GM12878 (cell line): ENCODE measurements around the gene AMOTL1. TPM values are rescaled to one million over a fixed set of nuclear protein-coding genes. Genes with fewer than 3 reads are reported as not detected.

Experiments
- ATAC-seq: fragments of 200-7000 bp; cut with Tn5 transposase; 3 replicates; pipeline ENCODE4 v1.9.1; 2020; ENCODE audit warnings: mild to moderate bottlenecking, moderate library complexity
- BruUV-seq: library from RNA; stranded (reverse); fragments of 400-500 nt; replicated peaks from 2 replicates; lab custom pipeline; 2021; lab: Mats Ljungman, UMichigan
- CTCF ChIA-PET: fragments of 300-600 bp; sonication (Branson Sonifier 250); formaldehyde crosslinking; extraction: SDS; loops from one replicate; lab custom pipeline; 2021; ENCODE audit warnings: inconsistent platforms; lab: Yijun Ruan, JAX
- POLR2A ChIA-PET: fragments of 350-600 bp; formaldehyde crosslinking; extraction: SDS; loops from one replicate; lab custom pipeline; 2021; ENCODE audit warnings: inconsistent platforms; lab: Charles Lee
- RAD21 ChIA-PET: fragments of 300-600 bp; sonication (Branson Sonifier 250); formaldehyde crosslinking; loops from one replicate; lab custom pipeline; 2023; ENCODE audit warnings: antibody characterized with exemption; ENCODE audit not compliant: unreplicated experiment; lab: Charles Lee
- SMC1A ChIA-PET: fragments of 300-600 bp; sonication (Branson Sonifier 250); formaldehyde crosslinking; loops from one replicate; lab custom pipeline; 2023; ENCODE audit not compliant: unreplicated experiment, uncharacterized antibody; lab: Charles Lee
- DNase-seq: peaks from one replicate; pipeline ENCODE4 v3.0.0-alpha.2; 2011; ENCODE audit warnings: low read depth, low spot score
- FAIRE-seq: peaks from 3 replicates; lab custom pipeline; 2011; peaks lifted over from hg19 to GRCh38; lab: Jason Lieb, UNC
- H2AFZ ChIP-seq: 2 replicates; pipeline ENCODE4 v1.6.0; 2011; ENCODE audit warnings: low read depth, low read length, control low read depth; ENCODE audit not compliant: control insufficient read depth
- H3K27ac ChIP-seq: 2 replicates; pipeline ENCODE4 v1.5.1; 2011; ENCODE audit warnings: control low read depth; ENCODE audit not compliant: control insufficient read depth, insufficient read depth
- H3K27me3 ChIP-seq, 2 experiments: replicated peaks in 1 of 2; 2 replicates each; pipeline versions ENCODE4 v1.6.0 to v1.6.1; 2011; ENCODE audit warnings: low read length in 1 of 2; ENCODE audit not compliant: control insufficient read depth in 2 of 2, insufficient read depth in 2 of 2
- H3K36me3 ChIP-seq, 2 experiments: 2 replicates each; pipeline ENCODE4 v1.5.1; 2011; ENCODE audit warnings: low read length in 1 of 2; ENCODE audit not compliant: control insufficient read depth in 2 of 2, insufficient read depth in 2 of 2
- H3K4me1 ChIP-seq: 2 replicates; pipeline ENCODE4 v1.6.1; 2011; ENCODE audit warnings: mild to moderate bottlenecking, low read length, moderate library complexity, mixed read lengths; ENCODE audit not compliant: control insufficient read depth, insufficient read depth
- H3K4me2 ChIP-seq: 2 replicates; pipeline ENCODE4 v1.6.0; 2011; ENCODE audit warnings: control low read depth; ENCODE audit not compliant: control insufficient read depth, insufficient read depth
- H3K4me3 ChIP-seq: fragments of 200-600 bp; sonication (generic); 2 replicates; pipeline ENCODE4 v1.5.1; 2016
- H3K79me2 ChIP-seq: 2 replicates; pipeline ENCODE4 v1.6.0; 2011; ENCODE audit warnings: low read length; ENCODE audit not compliant: control insufficient read depth, insufficient read depth
- H3K9ac ChIP-seq: 2 replicates; pipeline ENCODE4 v1.8.0; 2011; ENCODE audit warnings: low read length, control low read depth, mixed read lengths; ENCODE audit not compliant: control insufficient read depth, insufficient read depth
- H3K9me3 ChIP-seq: replicated peaks from 3 replicates; pipeline ENCODE4 v1.5.1; 2011; ENCODE audit warnings: mild to moderate bottlenecking, low read length; ENCODE audit not compliant: control insufficient read depth, insufficient read depth
- H4K20me1 ChIP-seq: 2 replicates; pipeline ENCODE4 v1.6.0; 2011; ENCODE audit not compliant: control insufficient read depth, insufficient read depth
- CHD1 ChIP-seq: IDR thresholded peaks from 2 replicates; pipeline ENCODE4 v1.6.1; 2012; ENCODE audit warnings: low read depth, low read length, improper control_type of control experiment
- FOS ChIP-seq: IDR thresholded peaks from 3 replicates; pipeline ENCODE4 v1.6.1; 2011; ENCODE audit warnings: borderline replicate concordance; ENCODE audit not compliant: insufficient read length; ENCODE audit errors: extremely low read depth
- JUNB ChIP-seq: IDR thresholded peaks from 2 replicates; pipeline ENCODE4 v1.6.1; 2016; ENCODE audit warnings: antibody characterized with exemption, mild to moderate bottlenecking
- MXI1 ChIP-seq: fragments of 150-350 bp; IDR thresholded peaks from 2 replicates; pipeline ENCODE4 v1.6.1; 2011; ENCODE audit warnings: low read depth, mild to moderate bottlenecking, inconsistent platforms, low read length, improper control_type of control experiment
- MYB ChIP-seq: fragments of 150-350 bp; IDR thresholded peaks from 2 replicates; pipeline ENCODE4 v1.6.1; 2014; ENCODE audit warnings: mild to moderate bottlenecking, low read depth, low read length, borderline replicate concordance
- NKRF ChIP-seq: fragments of 450-650 bp; conservative IDR thresholded peaks from 2 replicates; pipeline ENCODE4 v1.6.1; 2017; ENCODE audit warnings: mild to moderate bottlenecking, moderate library complexity
- NR2C2 ChIP-seq: IDR thresholded peaks from 2 replicates; pipeline ENCODE4 v1.6.1; 2011; ENCODE audit warnings: borderline replicate concordance, low read depth; ENCODE audit not compliant: control insufficient read depth, insufficient read length
- RFX5 ChIP-seq: IDR thresholded peaks from 2 replicates; pipeline ENCODE4 v1.6.1; 2011; ENCODE audit warnings: low read depth, low read length, improper control_type of control experiment
- SIX5 ChIP-seq: IDR thresholded peaks from 2 replicates; pipeline ENCODE4 v1.6.1; 2011; ENCODE audit warnings: mild to moderate bottlenecking, low read depth, low read length, moderate library complexity; ENCODE audit not compliant: severe bottlenecking
- SMAD1 ChIP-seq: fragments of 450-650 bp; IDR thresholded peaks from 2 replicates; pipeline ENCODE4 v1.6.1; 2018; ENCODE audit warnings: mild to moderate bottlenecking, low read depth; ENCODE audit not compliant: partially characterized antibody
- SMC3 ChIP-seq: IDR thresholded peaks from 2 replicates; pipeline ENCODE4 v1.6.1; 2011; ENCODE audit warnings: low read length, improper control_type of control experiment, borderline replicate concordance
- STAT3 ChIP-seq: IDR thresholded peaks from 2 replicates; pipeline ENCODE4 v1.6.1; 2011; ENCODE audit warnings: low read depth, low read length, improper control_type of control experiment
- TBL1XR1 ChIP-seq: IDR thresholded peaks from 2 replicates; pipeline ENCODE4 v1.6.1; 2012; ENCODE audit warnings: low read depth, low read length, improper control_type of control experiment
- ZBED1 ChIP-seq: IDR thresholded peaks from 2 replicates; pipeline ENCODE4 v1.6.1; 2016; ENCODE audit warnings: borderline replicate concordance
- WGBS: methylation state at CpG from one replicate; pipeline ENCODE4 v1.1.6; 2016; ENCODE audit warnings: low lambda C conversion rate; ENCODE audit not compliant: insufficient replicate concordance, insufficient coverage; ENCODE audit errors: missing lambda C conversion rate; 5-methylcytosine and 5-hydroxymethylcytosine counted together
- in situ Hi-C: fragments of 300-500 bp; cut with MboI; formaldehyde crosslinking; loops from 9 replicates; pipeline ENCODE4 v1.14.3; 2018; ENCODE audit warnings: mixed read lengths
- intact Hi-C: fragments of 100-400 bp; cut with micrococcal nuclease; formaldehyde crosslinking; loops from one replicate; pipeline ENCODE4 v1.14.2; 2022; ENCODE audit not compliant: unreplicated experiment
- polyA plus RNA-seq, 11 experiments: library from polyadenylated mRNA; depleted of rRNA in 4 of 11; unstranded in 6 of 11; stranded (reverse) in 5 of 11; fragments of >200 nt; fragmentation: Nextera tagmentation in 4 of 11; fragmentation: Illumina TruSeq in 1 of 11; extraction: Ambion mirVana in 4 of 11; extraction: Trizol in 1 of 11; gene quantifications; 1 replicate in 1 of 11; 2 replicates in 10 of 11; pipeline versions ENCODE4 v1.2.1 to v1.2.3, GENCODE V29; 2011 to 2016; ENCODE audit warnings: inconsistent platforms in 2 of 11, missing spikeins in 2 of 11, low read depth in 1 of 11
- total RNA-seq, 4 experiments: library from RNA; depleted of rRNA in 3 of 4; stranded (reverse); fragments of >200 nt in 3 of 4; fragmentation: Illumina TruSeq in 1 of 4; extraction: Trizol in 1 of 4; gene quantifications; 2 replicates each; pipeline versions ENCODE4 v1.2.1 to v1.2.3, GENCODE V29; 2013 to 2021
- TF ChIP-seq, protein P1 (sequence below): fragments of 450-650 bp; IDR thresholded peaks from 2 replicates; pipeline ENCODE4 v1.6.1; 2017; ENCODE audit warnings: low read depth, mild to moderate bottlenecking, moderate library complexity
- TF ChIP-seq, protein P2 (sequence below): IDR thresholded peaks from 2 replicates; pipeline ENCODE4 v1.6.1; 2011; ENCODE audit warnings: borderline replicate concordance, low read depth, mild to moderate bottlenecking, moderate library complexity, low read length; ENCODE audit not compliant: insufficient read depth, poor library complexity, severe bottlenecking
- TF ChIP-seq, protein P3 (sequence below): fragments of 450-650 bp; IDR thresholded peaks from 2 replicates; pipeline ENCODE4 v1.6.1; 2018; ENCODE audit warnings: borderline replicate concordance, mild to moderate bottlenecking; ENCODE audit not compliant: partially characterized antibody

AMOTL1 gene
- total and polyA plus RNA-seq, 10 of the 15 experiments (the other 5 are each of a cell fraction or from before 2014, with no cell fraction given): under 0.01 to 0.41 (median 0.01) TPM; not detected in 7

DNA sequence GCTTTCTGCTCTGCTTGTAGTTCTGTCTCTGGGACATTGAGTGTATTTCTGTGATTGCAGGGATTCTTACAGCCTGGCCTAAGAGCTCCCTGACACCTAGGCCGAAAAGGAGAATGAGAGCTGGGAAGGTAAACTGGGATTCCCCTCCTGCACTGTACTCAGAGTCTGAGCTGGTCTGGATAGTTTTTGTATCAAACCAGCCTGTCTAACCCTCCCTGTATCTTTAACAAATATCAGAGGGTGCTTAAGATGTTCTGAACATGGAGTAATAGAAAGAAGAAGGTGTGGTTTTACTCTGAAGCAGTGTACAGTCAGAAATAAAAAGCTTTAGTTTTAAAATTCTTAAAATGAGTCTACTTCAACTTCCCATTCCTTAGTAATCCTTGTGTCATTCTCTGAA is 57.3 kb downstream of the AMOTL1 start:
- intact Hi-C loops: no loop called here
- in situ Hi-C loops: no loop called here
- TF ChIP-seq MXI1 (no peak), NKRF (no peak), MYB (no peak), SMAD1 (no peak), TBL1XR1 (no peak), NR2C2 (no peak), SMC3 (no peak), STAT3 (no peak), SIX5 (no peak), CHD1 (no peak), FOS (no peak), JUNB (no peak), ZBED1 (no peak), RFX5 (no peak)
- TF ChIP-seq, protein P1, sequence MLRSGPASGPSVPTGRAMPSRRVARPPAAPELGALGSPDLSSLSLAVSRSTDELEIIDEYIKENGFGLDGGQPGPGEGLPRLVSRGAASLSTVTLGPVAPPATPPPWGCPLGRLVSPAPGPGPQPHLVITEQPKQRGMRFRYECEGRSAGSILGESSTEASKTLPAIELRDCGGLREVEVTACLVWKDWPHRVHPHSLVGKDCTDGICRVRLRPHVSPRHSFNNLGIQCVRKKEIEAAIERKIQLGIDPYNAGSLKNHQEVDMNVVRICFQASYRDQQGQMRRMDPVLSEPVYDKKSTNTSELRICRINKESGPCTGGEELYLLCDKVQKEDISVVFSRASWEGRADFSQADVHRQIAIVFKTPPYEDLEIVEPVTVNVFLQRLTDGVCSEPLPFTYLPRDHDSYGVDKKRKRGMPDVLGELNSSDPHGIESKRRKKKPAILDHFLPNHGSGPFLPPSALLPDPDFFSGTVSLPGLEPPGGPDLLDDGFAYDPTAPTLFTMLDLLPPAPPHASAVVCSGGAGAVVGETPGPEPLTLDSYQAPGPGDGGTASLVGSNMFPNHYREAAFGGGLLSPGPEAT: no peak
- TF ChIP-seq, protein P2, sequence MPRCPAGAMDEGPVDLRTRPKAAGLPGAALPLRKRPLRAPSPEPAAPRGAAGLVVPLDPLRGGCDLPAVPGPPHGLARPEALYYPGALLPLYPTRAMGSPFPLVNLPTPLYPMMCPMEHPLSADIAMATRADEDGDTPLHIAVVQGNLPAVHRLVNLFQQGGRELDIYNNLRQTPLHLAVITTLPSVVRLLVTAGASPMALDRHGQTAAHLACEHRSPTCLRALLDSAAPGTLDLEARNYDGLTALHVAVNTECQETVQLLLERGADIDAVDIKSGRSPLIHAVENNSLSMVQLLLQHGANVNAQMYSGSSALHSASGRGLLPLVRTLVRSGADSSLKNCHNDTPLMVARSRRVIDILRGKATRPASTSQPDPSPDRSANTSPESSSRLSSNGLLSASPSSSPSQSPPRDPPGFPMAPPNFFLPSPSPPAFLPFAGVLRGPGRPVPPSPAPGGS: no peak
- TF ChIP-seq, protein P3, sequence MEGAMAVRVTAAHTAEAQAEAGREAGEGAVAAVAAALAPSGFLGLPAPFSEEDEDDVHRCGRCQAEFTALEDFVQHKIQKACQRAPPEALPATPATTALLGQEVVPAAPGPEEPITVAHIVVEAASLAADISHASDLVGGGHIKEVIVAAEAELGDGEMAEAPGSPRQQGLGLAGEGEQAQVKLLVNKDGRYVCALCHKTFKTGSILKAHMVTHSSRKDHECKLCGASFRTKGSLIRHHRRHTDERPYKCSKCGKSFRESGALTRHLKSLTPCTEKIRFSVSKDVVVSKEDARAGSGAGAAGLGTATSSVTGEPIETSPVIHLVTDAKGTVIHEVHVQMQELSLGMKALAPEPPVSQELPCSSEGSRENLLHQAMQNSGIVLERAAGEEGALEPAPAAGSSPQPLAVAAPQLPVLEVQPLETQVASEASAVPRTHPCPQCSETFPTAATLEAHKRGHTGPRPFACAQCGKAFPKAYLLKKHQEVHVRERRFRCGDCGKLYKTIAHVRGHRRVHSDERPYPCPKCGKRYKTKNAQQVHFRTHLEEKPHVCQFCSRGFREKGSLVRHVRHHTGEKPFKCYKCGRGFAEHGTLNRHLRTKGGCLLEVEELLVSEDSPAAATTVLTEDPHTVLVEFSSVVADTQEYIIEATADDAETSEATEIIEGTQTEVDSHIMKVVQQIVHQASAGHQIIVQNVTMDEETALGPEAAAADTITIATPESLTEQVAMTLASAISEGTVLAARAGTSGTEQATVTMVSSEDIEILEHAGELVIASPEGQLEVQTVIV: no peak
- TF ChIP-seq, all 136 proteins: peak for 0

More for the DNA sequence above, 57.3 kb downstream of the AMOTL1 start:
- 0% methylated on average over 1 of the region's 1 CpG for WGBS
- RAD21 ChIA-PET: no interaction called here
- H3K9ac ChIP-seq: no peak overlapping the region
- CTCF ChIA-PET: no interaction called here
- no TSS peak for BruUV-seq
- no peak overlapping the region for H3K4me3 ChIP-seq
- H2AFZ ChIP-seq: no peak overlapping the region
- no peaks in the 10 kb centered on the region for H3K9me3 ChIP-seq
- FAIRE-seq (no peak), DNase-seq (no peak), ATAC-seq (no peak)
- H3K36me3 ChIP-seq: no peaks in the 10 kb centered on the region
- no peak overlapping the region for H3K4me2 ChIP-seq
- H3K27me3 ChIP-seq: no peaks in the 10 kb centered on the region; a peak in 1 of 4 replicates
- no peaks in the 10 kb centered on the region for H3K79me2 ChIP-seq
- no peaks in the 10 kb centered on the region for H3K4me1 ChIP-seq
- no peak overlapping the region for H3K27ac ChIP-seq
- H4K20me1 ChIP-seq: no peaks in the 10 kb centered on the region
- POLR2A ChIA-PET: no interaction called here
- SMC1A ChIA-PET: interaction anchor here (1.1 kb wide), 1 partner anchor 20 kb away, joined by 3 read pairs; no protein-coding TSS in a partner anchor
